ENCODE results near the gene DLGAP1.

- no peak for TF ChIP-seq CTCF (IDR thresholded peaks at IDR 0.05; ENCODE audit: low read depth, low read length)
- TF ChIP-seq POLR2A (IDR thresholded peaks at IDR 0.05; ENCODE audit: extremely low read depth, insufficient read length), result no peak
These were observed 997.8 kb downstream of the DLGAP1 start for GRCh38 chr18:3457261-3457724.

Measured in NB4 (cell line).